A673 (cell line): Measurements from ENCODE around the gene CDH6. TPM values are rescaled to one million over a fixed set of nuclear protein-coding genes. Genes with fewer than 3 reads are reported as not detected.
"Not testable (repeated sequence)": the region's sequence is repeated elsewhere in the genome, so short reads cannot be mapped to it uniquely, and the experiment has no call there.

Source experiments
- BruUV-seq: library from RNA; stranded (reverse); fragments of 400-500 nt; replicated peaks from 2 replicates; lab custom pipeline; 2021; lab: Mats Ljungman, UMichigan
- CTCF ChIA-PET: fragments of 300-600 bp; sonication (Branson Sonifier 250); formaldehyde crosslinking; loops from one replicate; lab custom pipeline; 2022; ENCODE audit warnings: antibody characterized with exemption; lab: Charles Lee
- POLR2A ChIA-PET: fragments of 300-600 bp; sonication (Branson Sonifier 250); formaldehyde crosslinking; loops from one replicate; lab custom pipeline; 2022; ENCODE audit warnings: antibody characterized with exemption; ENCODE audit not compliant: low non-redundant PET; lab: Charles Lee
- DNase-seq: peaks from one replicate; pipeline ENCODE4 v3.0.0-alpha.2; 2015; ENCODE audit warnings: low spot score
- H3K27ac ChIP-seq: fragments of 200-600 bp; sonication (generic); 2 replicates; pipeline ENCODE4 v1.5.1; 2016; ENCODE audit warnings: mixed run types, low read depth, mild to moderate bottlenecking, mixed read lengths, antibody characterized with exemption, low read length; ENCODE audit not compliant: poor library complexity, severe bottlenecking
- H3K27me3 ChIP-seq: fragments of 200-600 bp; sonication (generic); replicated peaks from 2 replicates; pipeline ENCODE4 v1.6.1; 2017; ENCODE audit warnings: mixed run types, low read depth, mild to moderate bottlenecking, mixed read lengths, antibody characterized with exemption, low read length; ENCODE audit not compliant: insufficient read depth, poor library complexity
- H3K36me3 ChIP-seq: fragments of 200-600 bp; sonication (generic); 2 replicates; pipeline ENCODE4 v1.6.1; 2016; ENCODE audit warnings: mixed run types, mild to moderate bottlenecking, mixed read lengths, antibody characterized with exemption, low read length; ENCODE audit not compliant: insufficient read depth, poor library complexity, severe bottlenecking
- H3K4me1 ChIP-seq: fragments of 200-600 bp; sonication (generic); 2 replicates; pipeline ENCODE4 v1.6.1; 2017; ENCODE audit warnings: mixed run types, mild to moderate bottlenecking, mixed read lengths, antibody characterized with exemption, low read length; ENCODE audit not compliant: insufficient read depth, poor library complexity, severe bottlenecking
- H3K4me3 ChIP-seq: fragments of 200-600 bp; sonication (generic); 2 replicates; pipeline ENCODE4 v1.5.1; 2016; ENCODE audit warnings: low read depth, mixed run types, mild to moderate bottlenecking, mixed read lengths, low read length; ENCODE audit not compliant: poor library complexity, severe bottlenecking
- H3K9me3 ChIP-seq: fragments of 200-600 bp; sonication (generic); 2 replicates; pipeline ENCODE4 v1.6.1; 2016; ENCODE audit warnings: mixed run types, low read depth, mild to moderate bottlenecking, mixed read lengths, antibody characterized with exemption, low read length; ENCODE audit not compliant: poor library complexity, severe bottlenecking
- EZH2 ChIP-seq: fragments of 200-600 bp; sonication (generic); IDR thresholded peaks from 2 replicates; pipeline ENCODE4 v1.6.1; 2017; ENCODE audit warnings: borderline replicate concordance, low read depth, mild to moderate bottlenecking, mixed read lengths, antibody characterized with exemption, low read length; ENCODE audit not compliant: poor library complexity, severe bottlenecking
- intact Hi-C: fragments of 100-400 bp; cut with micrococcal nuclease; formaldehyde crosslinking; loops from one replicate; pipeline ENCODE4 v1.10.0; 2022; ENCODE audit not compliant: unreplicated experiment
- total RNA-seq: library from RNA; stranded (reverse); gene quantifications from 2 replicates; pipeline ENCODE4 v1.2.3, GENCODE V29; 2021
- TF ChIP-seq, protein P1 (sequence below): fragments of 300-800, 200-600 bp; sonication (generic); conservative IDR thresholded peaks from 2 replicates; pipeline ENCODE4 v1.5.1; 2017; ENCODE audit warnings: low read depth, mild to moderate bottlenecking, antibody characterized with exemption, low read length, moderate library complexity, mixed read lengths

The CDH6 gene
- total RNA-seq, 1 experiment from 2014 or later = 3.6 TPM

GRCh38 chr5:31361234-31361633, 167.7 kb downstream of the CDH6 start:
- intact Hi-C loops = no loop called here
- no peak overlapping the region for H3K27ac ChIP-seq
- H3K27me3 ChIP-seq = no peaks in the 10 kb centered on the region
- ChIA-PET POLR2A (no interaction called here), CTCF (no interaction called here)
- TF ChIP-seq EZH2 = no peak
- TF ChIP-seq, protein P1, sequence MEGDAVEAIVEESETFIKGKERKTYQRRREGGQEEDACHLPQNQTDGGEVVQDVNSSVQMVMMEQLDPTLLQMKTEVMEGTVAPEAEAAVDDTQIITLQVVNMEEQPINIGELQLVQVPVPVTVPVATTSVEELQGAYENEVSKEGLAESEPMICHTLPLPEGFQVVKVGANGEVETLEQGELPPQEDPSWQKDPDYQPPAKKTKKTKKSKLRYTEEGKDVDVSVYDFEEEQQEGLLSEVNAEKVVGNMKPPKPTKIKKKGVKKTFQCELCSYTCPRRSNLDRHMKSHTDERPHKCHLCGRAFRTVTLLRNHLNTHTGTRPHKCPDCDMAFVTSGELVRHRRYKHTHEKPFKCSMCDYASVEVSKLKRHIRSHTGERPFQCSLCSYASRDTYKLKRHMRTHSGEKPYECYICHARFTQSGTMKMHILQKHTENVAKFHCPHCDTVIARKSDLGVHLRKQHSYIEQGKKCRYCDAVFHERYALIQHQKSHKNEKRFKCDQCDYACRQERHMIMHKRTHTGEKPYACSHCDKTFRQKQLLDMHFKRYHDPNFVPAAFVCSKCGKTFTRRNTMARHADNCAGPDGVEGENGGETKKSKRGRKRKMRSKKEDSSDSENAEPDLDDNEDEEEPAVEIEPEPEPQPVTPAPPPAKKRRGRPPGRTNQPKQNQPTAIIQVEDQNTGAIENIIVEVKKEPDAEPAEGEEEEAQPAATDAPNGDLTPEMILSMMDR = no peak
- DNase-seq = no peak
- H3K36me3 ChIP-seq = no peaks in the 10 kb centered on the region
- no peaks in the 10 kb centered on the region for H3K9me3 ChIP-seq
- no peaks in the 10 kb centered on the region for H3K4me1 ChIP-seq
- no TSS peak for BruUV-seq
- no peak overlapping the region for H3K4me3 ChIP-seq

GRCh38 chr5:31361704-31362528, 168.4 kb downstream of the CDH6 start:
- H3K4me3 ChIP-seq, H3K27ac ChIP-seq, POLR2A ChIA-PET, H3K36me3 ChIP-seq, DNase-seq, CTCF ChIA-PET, H3K9me3 ChIP-seq, H3K27me3 ChIP-seq, intact Hi-C loops, BruUV-seq, H3K4me1 ChIP-seq: not testable (repeated sequence)

DNA sequence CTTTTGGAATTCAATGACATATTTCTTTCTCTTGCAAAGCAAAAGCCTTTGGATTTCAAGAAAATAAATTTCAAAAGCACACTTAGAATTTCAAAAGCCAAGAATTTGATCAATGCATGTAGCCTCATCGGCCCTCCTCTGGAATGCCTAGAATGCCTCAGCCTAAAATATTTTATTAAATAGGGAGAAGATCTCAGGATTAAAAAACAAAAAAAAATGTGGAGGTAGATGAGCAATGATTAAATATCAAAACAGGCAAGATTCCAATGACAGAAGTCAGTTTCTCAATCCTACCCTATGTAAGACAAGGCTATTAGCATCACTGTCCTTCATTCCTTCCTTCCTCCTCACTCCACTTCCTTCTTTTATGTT, 169.0 kb downstream of the CDH6 start:
- Histone ChIP-seq H3K27ac (no peak overlapping the region), H3K4me3 (no peak overlapping the region), H3K9me3 (no peaks in the 10 kb centered on the region), H3K36me3 (no peaks in the 10 kb centered on the region), H3K27me3 (no peaks in the 10 kb centered on the region), H3K4me1 (no peaks in the 10 kb centered on the region)
- ChIA-PET CTCF (no interaction called here), POLR2A (no interaction called here)
- TF ChIP-seq EZH2 = no peak
- TF ChIP-seq, protein P1 = no peak
- no peak for DNase-seq
- intact Hi-C loops = no loop called here
- no TSS peak for BruUV-seq
